ENCODE results near the gene FBXW9.

Gene FBXW9

DNA sequence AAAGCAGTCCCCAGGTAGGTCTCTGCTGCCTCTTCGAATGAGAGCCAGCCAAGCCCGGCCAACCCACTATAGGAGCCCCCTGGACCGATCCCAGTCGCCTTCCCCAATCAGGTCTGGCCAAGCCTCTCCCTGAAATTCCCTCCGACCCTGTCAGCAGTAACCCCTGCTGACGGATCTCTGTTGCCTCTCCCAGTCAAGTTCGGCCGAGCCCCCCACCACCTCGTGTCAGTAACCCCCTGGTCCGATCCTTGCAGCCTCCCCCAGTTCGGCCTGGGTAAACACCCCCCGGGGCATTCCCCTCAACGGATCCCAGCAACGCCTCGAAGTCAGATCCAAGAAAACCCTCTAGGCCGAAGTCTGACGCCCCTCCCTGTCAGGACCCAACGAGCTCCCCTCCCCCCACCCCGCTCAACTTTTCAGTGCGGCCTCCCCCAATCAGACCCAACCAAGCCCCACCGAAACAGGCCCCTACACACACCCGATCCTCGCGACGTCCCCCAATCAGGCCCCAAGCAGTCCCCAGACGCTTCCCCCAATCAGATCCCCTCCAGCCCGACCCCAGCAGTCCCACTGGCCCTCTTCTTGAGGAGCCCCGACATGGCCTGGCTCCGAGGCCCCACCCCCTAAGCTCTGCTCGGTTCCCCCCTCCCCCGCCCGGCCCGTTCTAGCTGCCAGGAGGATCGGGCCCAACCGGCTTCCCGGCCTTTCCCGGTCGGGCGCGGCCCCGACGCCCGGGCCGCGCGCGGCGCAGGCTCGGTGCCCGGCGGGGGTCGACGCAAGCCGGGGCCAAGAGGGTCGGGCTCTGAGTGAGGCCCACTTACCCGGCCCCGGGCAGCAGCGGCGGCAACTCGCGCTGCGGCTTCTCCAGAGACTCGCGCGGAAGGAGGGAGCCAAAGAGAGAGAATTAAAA, 25.5 kb upstream of the FBXW9 start (continued):
- TF ChIP-seq, protein P1, sequence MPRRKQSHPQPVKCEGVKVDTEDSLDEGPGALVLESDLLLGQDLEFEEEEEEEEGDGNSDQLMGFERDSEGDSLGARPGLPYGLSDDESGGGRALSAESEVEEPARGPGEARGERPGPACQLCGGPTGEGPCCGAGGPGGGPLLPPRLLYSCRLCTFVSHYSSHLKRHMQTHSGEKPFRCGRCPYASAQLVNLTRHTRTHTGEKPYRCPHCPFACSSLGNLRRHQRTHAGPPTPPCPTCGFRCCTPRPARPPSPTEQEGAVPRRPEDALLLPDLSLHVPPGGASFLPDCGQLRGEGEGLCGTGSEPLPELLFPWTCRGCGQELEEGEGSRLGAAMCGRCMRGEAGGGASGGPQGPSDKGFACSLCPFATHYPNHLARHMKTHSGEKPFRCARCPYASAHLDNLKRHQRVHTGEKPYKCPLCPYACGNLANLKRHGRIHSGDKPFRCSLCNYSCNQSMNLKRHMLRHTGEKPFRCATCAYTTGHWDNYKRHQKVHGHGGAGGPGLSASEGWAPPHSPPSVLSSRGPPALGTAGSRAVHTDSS (tag by site-specific recombination; IDR thresholded peaks at IDR 0.05) = peak; percentile 15; the same call in 1 of the 2 replicates
- no peak for TF ChIP-seq GLI2 (tag by site-specific recombination; IDR thresholded peaks at IDR 0.05; ENCODE audit: borderline replicate concordance, low read depth)
- TF ChIP-seq KLF7 (tag by site-specific recombination; IDR thresholded peaks at IDR 0.05; ENCODE audit: borderline replicate concordance) = peak; percentile 57; the same call in 1 of the 2 replicates
- peak; percentile 66; the same call in 1 of the 2 replicates for TF ChIP-seq PATZ1 (tag by site-specific recombination; IDR thresholded peaks at IDR 0.05)
- no peak for TF ChIP-seq ZNF629 (tag by site-specific recombination; IDR thresholded peaks at IDR 0.05)
- peak; percentile 92 for TF ChIP-seq ZNF335 (tag by site-specific recombination; conservative IDR thresholded peaks at IDR 0.05)
- TF ChIP-seq ZNF112 (tag by site-specific recombination; IDR thresholded peaks at IDR 0.05) = no peak
- no peak for TF ChIP-seq ZNF394 (tag by site-specific recombination; IDR thresholded peaks at IDR 0.05; ENCODE audit: borderline replicate concordance)
- no peak for TF ChIP-seq KLF10 (tag by site-specific recombination; IDR thresholded peaks at IDR 0.05)
- TF ChIP-seq ZNF274 (IDR thresholded peaks at IDR 0.05; ENCODE audit: low read length) = no peak
- TF ChIP-seq ZNF274 (tag by site-specific recombination; IDR thresholded peaks at IDR 0.05; ENCODE audit: borderline replicate concordance) = no peak
- TF ChIP-seq ZNF560 (tag by site-specific recombination; IDR thresholded peaks at IDR 0.05; ENCODE audit: borderline replicate concordance) = no peak
- TF ChIP-seq SCRT1 (tag by site-specific recombination; IDR thresholded peaks at IDR 0.05; ENCODE audit: borderline replicate concordance) = no peak
- no peak for TF ChIP-seq ZNF155 (tag by site-specific recombination; IDR thresholded peaks at IDR 0.05)
- TF ChIP-seq ZNF792 (tag by site-specific recombination; IDR thresholded peaks at IDR 0.05) = no peak
- no peak for TF ChIP-seq ZNF214 (tag by site-specific recombination; IDR thresholded peaks at IDR 0.05; ENCODE audit: borderline replicate concordance)
- TF ChIP-seq ZBTB11 (tag by site-specific recombination; conservative IDR thresholded peaks at IDR 0.05; ENCODE audit: low read depth) = 0 out of 2 replicates have a peak, but pooled peaks have one; percentile 21
- 0 out of 2 replicates have a peak, but pooled peaks have one; percentile 38 for TF ChIP-seq BCL11B (tag by site-specific recombination; IDR thresholded peaks at IDR 0.05; ENCODE audit: low read depth)
- peak; percentile 87 for TF ChIP-seq GLIS1 (tag by site-specific recombination; IDR thresholded peaks at IDR 0.05)
- no peak for TF ChIP-seq ZNF211 (tag by site-specific recombination; IDR thresholded peaks at IDR 0.05; ENCODE audit: low read depth)
- TF ChIP-seq ZBTB1 (tag by site-specific recombination; IDR thresholded peaks at IDR 0.05) = no peak
- no peak; the same call in none of the 2 replicates for TF ChIP-seq ZNF449 (tag by site-specific recombination; IDR thresholded peaks at IDR 0.05)
- no peak for TF ChIP-seq INSM2 (tag by site-specific recombination; IDR thresholded peaks at IDR 0.05)
- peak; percentile 54 for TF ChIP-seq ZBTB17 (tag by site-specific recombination; IDR thresholded peaks at IDR 0.05)
- no peak for TF ChIP-seq ZNF404 (tag by site-specific recombination; IDR thresholded peaks at IDR 0.05)
- no peak for TF ChIP-seq OVOL3 (tag by site-specific recombination; IDR thresholded peaks at IDR 0.05)
- TF ChIP-seq, protein P2, sequence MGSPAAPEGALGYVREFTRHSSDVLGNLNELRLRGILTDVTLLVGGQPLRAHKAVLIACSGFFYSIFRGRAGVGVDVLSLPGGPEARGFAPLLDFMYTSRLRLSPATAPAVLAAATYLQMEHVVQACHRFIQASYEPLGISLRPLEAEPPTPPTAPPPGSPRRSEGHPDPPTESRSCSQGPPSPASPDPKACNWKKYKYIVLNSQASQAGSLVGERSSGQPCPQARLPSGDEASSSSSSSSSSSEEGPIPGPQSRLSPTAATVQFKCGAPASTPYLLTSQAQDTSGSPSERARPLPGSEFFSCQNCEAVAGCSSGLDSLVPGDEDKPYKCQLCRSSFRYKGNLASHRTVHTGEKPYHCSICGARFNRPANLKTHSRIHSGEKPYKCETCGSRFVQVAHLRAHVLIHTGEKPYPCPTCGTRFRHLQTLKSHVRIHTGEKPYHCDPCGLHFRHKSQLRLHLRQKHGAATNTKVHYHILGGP (tag by site-specific recombination; IDR thresholded peaks at IDR 0.05) = no peak
